Upper lobe of left lung (tissue), 6 donors: ENCODE results near the gene ATF3. TPM values are rescaled to one million over a fixed set of nuclear protein-coding genes. Genes with fewer than 3 reads are reported as not detected.

Experiments
- ATAC-seq, 2 donors: fragments of 200-7000 bp; cut with Tn5 transposase; one replicate each; pipeline ENCODE4 v1.9.1; 2022; ENCODE audit warnings: mild to moderate bottlenecking in 2 of 2, moderate library complexity in 2 of 2; ENCODE audit not compliant: low FRiP score in 2 of 2
- DNase-seq, 2 donors: peaks; one replicate each; pipeline ENCODE4 v3.0.0-alpha.2; 2019 to 2020
- H3K27ac ChIP-seq, 4 donors: fragments of 200-600 bp; sonication (generic); one replicate each; pipeline ENCODE4 v1.5.1; 2016 to 2019
- H3K27me3 ChIP-seq, 4 donors: fragments of 200-600 bp; sonication (generic); one replicate each; pipeline ENCODE4 v1.5.1; 2017 to 2019
- H3K36me3 ChIP-seq, 4 donors: fragments of 200-600 bp; sonication (generic); one replicate each; pipeline ENCODE4 v1.5.1; 2016 to 2019
- H3K4me1 ChIP-seq, 4 donors: fragments of 200-600 bp; sonication (generic); one replicate each; pipeline ENCODE4 v1.5.1; 2018 to 2019
- H3K4me3 ChIP-seq, 4 donors: fragments of 200-600 bp; sonication (generic); one replicate each; pipeline ENCODE4 v1.5.1; 2017 to 2019; ENCODE audit warnings: mild to moderate bottlenecking in 2 of 4, moderate library complexity in 1 of 4
- H3K9me3 ChIP-seq, 4 donors: fragments of 200-600 bp; sonication (generic); one replicate each; pipeline ENCODE4 v1.5.1; 2018 to 2019
- EP300 ChIP-seq, 4 donors: sonication (generic); formaldehyde crosslinking; IDR thresholded peaks; one replicate each; pipeline ENCODE4 v1.5.1; 2017; ENCODE audit warnings: antibody characterized with exemption in 4 of 4, control low read depth in 2 of 4
- POLR2A ChIP-seq, 4 donors: fragments of 450-650 bp; IDR thresholded peaks; one replicate each; pipeline ENCODE4 v1.5.1; 2016 to 2017; ENCODE audit warnings: antibody characterized with exemption in 4 of 4, mild to moderate bottlenecking in 2 of 4
- POLR2AphosphoS5 ChIP-seq, 2 donors: sonication (generic); formaldehyde crosslinking; IDR thresholded peaks; one replicate each; pipeline ENCODE4 v1.5.1; 2017; ENCODE audit warnings: antibody characterized with exemption in 2 of 2
- WGBS, 2 donors: methylation state at CpG; one replicate each; pipeline ENCODE4 v1.1.5; 2017 to 2018; 5-methylcytosine and 5-hydroxymethylcytosine counted together
- total RNA-seq, 6 donors: library from RNA; depleted of rRNA in 4 of 6; stranded (reverse); fragments of >200 nt in 4 of 6; gene quantifications; one replicate each; pipeline versions ENCODE4 v1.1.0 to v1.2.1, GENCODE V29; 2016 to 2021
- TF ChIP-seq, protein P1 (sequence below), 6 experiments: fragments of 450-650 bp in 4 of 6; fragments of 200-600 bp in 2 of 6; sonication (generic) in 2 of 6; IDR thresholded peaks; one replicate each; pipeline ENCODE4 v1.5.1; 2016 to 2019; ENCODE audit warnings: antibody characterized with exemption in 6 of 6
- donor health status: DM: no; HTN: no; CAD: no; lungs with moderate emphysema.
- donor health status: DM: no; HTN: yes; CAD: no; lungs with severe emphysema.

The ATF3 gene
- total RNA-seq, 6 donors from 2014 or later: 7.3 to 69.3 (median 21.2) TPM

DNA sequence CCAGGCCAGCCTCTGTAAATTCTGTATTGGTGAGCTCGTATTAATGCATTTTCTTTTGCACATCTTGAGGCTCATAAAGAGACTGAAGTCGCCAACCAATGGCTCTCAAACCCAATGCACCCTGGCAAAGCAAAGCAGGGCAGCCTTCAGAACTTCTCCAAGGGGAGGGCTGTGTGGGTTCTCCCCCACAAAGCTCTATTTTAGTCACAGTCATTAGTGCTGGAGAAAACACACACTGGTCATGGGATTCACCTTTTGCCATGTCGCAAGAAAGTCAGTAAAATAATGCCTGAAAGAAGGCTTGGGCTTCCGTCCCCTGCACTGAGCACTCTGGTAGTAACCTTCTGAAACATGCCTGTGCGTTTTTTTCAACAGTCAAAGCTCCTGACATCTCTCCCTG is 26.3 kb upstream of the ATF3 start:
- Histone ChIP-seq H3K27ac (no peak overlapping the region), H3K36me3 (no peaks in the 10 kb centered on the region), H3K27me3 (no peaks in the 10 kb centered on the region), H3K4me3 (no peak overlapping the region), H3K9me3 (no peaks in the 10 kb centered on the region), H3K4me1 (no peaks in the 10 kb centered on the region)
- ATAC-seq (no peak), DNase-seq (no peak)
- TF ChIP-seq POLR2A (IDR thresholded peaks at IDR 0.05) (no peak), POLR2AphosphoS5 (IDR thresholded peaks at IDR 0.05) (no peak), EP300 (IDR thresholded peaks at IDR 0.05) (no peak)
- TF ChIP-seq, protein P1, sequence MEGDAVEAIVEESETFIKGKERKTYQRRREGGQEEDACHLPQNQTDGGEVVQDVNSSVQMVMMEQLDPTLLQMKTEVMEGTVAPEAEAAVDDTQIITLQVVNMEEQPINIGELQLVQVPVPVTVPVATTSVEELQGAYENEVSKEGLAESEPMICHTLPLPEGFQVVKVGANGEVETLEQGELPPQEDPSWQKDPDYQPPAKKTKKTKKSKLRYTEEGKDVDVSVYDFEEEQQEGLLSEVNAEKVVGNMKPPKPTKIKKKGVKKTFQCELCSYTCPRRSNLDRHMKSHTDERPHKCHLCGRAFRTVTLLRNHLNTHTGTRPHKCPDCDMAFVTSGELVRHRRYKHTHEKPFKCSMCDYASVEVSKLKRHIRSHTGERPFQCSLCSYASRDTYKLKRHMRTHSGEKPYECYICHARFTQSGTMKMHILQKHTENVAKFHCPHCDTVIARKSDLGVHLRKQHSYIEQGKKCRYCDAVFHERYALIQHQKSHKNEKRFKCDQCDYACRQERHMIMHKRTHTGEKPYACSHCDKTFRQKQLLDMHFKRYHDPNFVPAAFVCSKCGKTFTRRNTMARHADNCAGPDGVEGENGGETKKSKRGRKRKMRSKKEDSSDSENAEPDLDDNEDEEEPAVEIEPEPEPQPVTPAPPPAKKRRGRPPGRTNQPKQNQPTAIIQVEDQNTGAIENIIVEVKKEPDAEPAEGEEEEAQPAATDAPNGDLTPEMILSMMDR (IDR thresholded peaks at IDR 0.05): no peak
- WGBS, 2 donors: 82 to 89% methylated on average over 5 of the region's 5 CpGs

GRCh38 chr1:212582808-212583615 is 25.5 kb upstream of the ATF3 start:
- H3K36me3 ChIP-seq: no peaks in the 10 kb centered on the region
- ATAC-seq (no peak), DNase-seq (no peak)
- no peaks in the 10 kb centered on the region for H3K27me3 ChIP-seq
- TF ChIP-seq POLR2AphosphoS5 (IDR thresholded peaks at IDR 0.05) (no peak), EP300 (IDR thresholded peaks at IDR 0.05) (no peak), POLR2A (IDR thresholded peaks at IDR 0.05) (no peak)
- TF ChIP-seq, protein P1 (IDR thresholded peaks at IDR 0.05): no peak
- WGBS, 2 donors: 85 to 94% methylated on average over 7 of the region's 7 CpGs
- no peak overlapping the region for H3K4me3 ChIP-seq
- H3K9me3 ChIP-seq: no peaks in the 10 kb centered on the region
- H3K27ac ChIP-seq: no peak overlapping the region
- H3K4me1 ChIP-seq: no peaks in the 10 kb centered on the region

DNA sequence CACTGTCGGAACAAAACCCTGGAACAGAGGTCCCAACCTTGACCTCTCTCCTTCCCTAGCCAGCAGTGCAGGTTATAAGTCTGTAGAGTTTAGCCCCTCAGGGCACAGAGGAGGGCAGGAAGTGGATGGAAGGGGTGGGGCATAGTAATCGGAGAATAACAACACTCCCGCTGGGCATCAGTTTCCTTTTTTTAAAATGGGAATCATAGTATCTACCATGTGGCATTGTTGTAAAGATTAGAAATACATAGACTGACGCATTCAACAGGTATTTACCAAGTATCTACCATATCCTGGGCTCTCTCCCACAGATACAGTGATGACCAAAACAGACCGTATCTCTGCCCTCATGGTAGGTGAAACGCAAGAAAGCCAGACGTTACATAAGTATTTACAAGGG is 24.9 kb upstream of the ATF3 start:
- 70 to 87% methylated on average over 7 of the region's 7 CpGs for WGBS, 2 donors

GRCh38 chr1:212584092-212584886 is 24.3 kb upstream of the ATF3 start:
- ATAC-seq (no peak), DNase-seq (no peak)
- Histone ChIP-seq H3K4me3 (no peak overlapping the region), H3K27ac (no peak overlapping the region), H3K9me3 (no peaks in the 10 kb centered on the region), H3K4me1 (no peaks in the 10 kb centered on the region), H3K27me3 (no peaks in the 10 kb centered on the region), H3K36me3 (no peaks in the 10 kb centered on the region)
- TF ChIP-seq, protein P1 (IDR thresholded peaks at IDR 0.05): no peak
- no peak for TF ChIP-seq POLR2AphosphoS5 (IDR thresholded peaks at IDR 0.05)
- TF ChIP-seq POLR2A (IDR thresholded peaks at IDR 0.05): no peak
- TF ChIP-seq EP300 (IDR thresholded peaks at IDR 0.05): no peak
- 93 to 94% methylated on average over 5 of the region's 5 CpGs for WGBS, 2 donors

More for the DNA sequence above, 24.9 kb upstream of the ATF3 start:
- Histone ChIP-seq H3K36me3 (no peaks in the 10 kb centered on the region), H3K4me3 (no peak overlapping the region), H3K27me3 (no peaks in the 10 kb centered on the region), H3K27ac (no peak overlapping the region), H3K9me3 (no peaks in the 10 kb centered on the region), H3K4me1 (no peaks in the 10 kb centered on the region)
- DNase-seq (no peak), ATAC-seq (no peak)
- TF ChIP-seq EP300 (IDR thresholded peaks at IDR 0.05): no peak
- no peak for TF ChIP-seq POLR2A (IDR thresholded peaks at IDR 0.05)
- no peak for TF ChIP-seq POLR2AphosphoS5 (IDR thresholded peaks at IDR 0.05)
- TF ChIP-seq, protein P1 (IDR thresholded peaks at IDR 0.05): no peak
